HCT116 (cell line): ENCODE results near the gene CHST11. TPM values are rescaled to one million over a fixed set of nuclear protein-coding genes. Genes with fewer than 3 reads are reported as not detected.

Experiments
- ATAC-seq: fragments of 200-7000 bp; cut with Tn5 transposase; 2 replicates; pipeline ENCODE4 v1.9.1; 2020; ENCODE audit warnings: mild to moderate bottlenecking, moderate library complexity
- BruUV-seq: library from RNA; stranded (reverse); fragments of 400-500 nt; replicated peaks from 2 replicates; lab custom pipeline; 2021; lab: Mats Ljungman, UMichigan
- CTCF ChIA-PET: fragments of 300-600 bp; sonication (Branson Sonifier 250); formaldehyde crosslinking; loops from one replicate; lab custom pipeline; 2021; ENCODE audit warnings: antibody characterized with exemption; lab: Charles Lee
- POLR2A ChIA-PET: fragments of 300-600, 350-600 bp; sonication (Branson Sonifier 250); formaldehyde crosslinking; loops from one replicate; lab custom pipeline; 2021; ENCODE audit warnings: antibody characterized with exemption; lab: Charles Lee
- RAD21 ChIA-PET, 2 experiments: fragments of 300-600 bp; sonication (Branson Sonifier 250); formaldehyde crosslinking; loops; one replicate each; lab custom pipeline; 2023; ENCODE audit warnings: low total read pairs in 2 of 2; ENCODE audit not compliant: uncharacterized antibody in 2 of 2, unreplicated experiment in 2 of 2, low non-redundant PET in 1 of 2; lab: Charles Lee
- DNase-seq: peaks from one replicate; pipeline ENCODE4 v3.0.0-alpha.2; 2010; ENCODE audit warnings: low read depth, low spot score
- H2AFZ ChIP-seq: fragments of 200-600 bp; shearing (Covaris generic), sonication (generic); 2 replicates; pipeline ENCODE4 v1.6.1; 2017; ENCODE audit warnings: low read depth, mixed run types, mixed read lengths, antibody characterized with exemption, low read length; ENCODE audit not compliant: poor library complexity, severe bottlenecking
- H3K27ac ChIP-seq: 2 replicates; pipeline ENCODE4 v1.5.1; 2012; ENCODE audit warnings: low read depth, low read length
- H3K27me3 ChIP-seq: fragments of 200-600 bp; sonication (generic); 2 replicates; pipeline ENCODE4 v1.6.1; 2016; ENCODE audit warnings: mixed run types, low read length, mixed read lengths; ENCODE audit not compliant: insufficient read depth
- H3K36me3 ChIP-seq, 2 experiments: fragments of 200-500 bp in 1 of 2; fragments of 200-600 bp in 1 of 2; sonication (Bioruptor generic) in 1 of 2; sonication (generic) in 1 of 2; 2 replicates each; pipeline versions ENCODE4 v1.5.1 to v1.6.1; 2014 to 2016; ENCODE audit warnings: low read length in 2 of 2, inconsistent platforms in 1 of 2, mixed read lengths in 1 of 2, mixed run types in 1 of 2; ENCODE audit not compliant: insufficient read depth in 2 of 2, control insufficient read depth in 1 of 2
- H3K4me1 ChIP-seq, 2 experiments: fragments of 200-600 bp in 1 of 2; sonication (generic) in 1 of 2; 2 replicates each; pipeline versions ENCODE4 v1.5.1 to v1.6.1; 2012 to 2017; ENCODE audit warnings: low read length in 2 of 2, inconsistent platforms in 1 of 2, mild to moderate bottlenecking in 1 of 2, mixed read lengths in 1 of 2, mixed run types in 1 of 2, moderate library complexity in 1 of 2; ENCODE audit not compliant: insufficient read depth in 2 of 2, control insufficient read depth in 1 of 2
- H3K4me2 ChIP-seq: fragments of 200-600 bp; sonication (generic); 2 replicates; pipeline ENCODE4 v1.6.1; 2017; ENCODE audit warnings: mixed run types, low read length, mixed read lengths
- H3K4me3 ChIP-seq, 2 experiments: fragments of 200-600 bp in 1 of 2; sonication (generic) in 1 of 2; replicated peaks in 1 of 2; 2 replicates each; pipeline ENCODE4 v1.5.1; 2011 to 2016; ENCODE audit warnings: low read length in 2 of 2, control low read depth in 1 of 2, low read depth in 1 of 2, mild to moderate bottlenecking in 1 of 2, mixed read lengths in 1 of 2, mixed run types in 1 of 2
- H3K79me2 ChIP-seq: fragments of 200-600 bp; sonication (generic); 2 replicates; pipeline ENCODE4 v1.6.1; 2017; ENCODE audit warnings: mild to moderate bottlenecking, mixed run types, low read length, moderate library complexity, mixed read lengths; ENCODE audit not compliant: insufficient read depth
- H3K9ac ChIP-seq: fragments of 200-600 bp; sonication (generic); 2 replicates; pipeline ENCODE4 v1.6.1; 2016; ENCODE audit warnings: low read length, mixed read lengths
- H3K9me2 ChIP-seq: fragments of 200-600 bp; sonication (generic), shearing (Covaris generic); 2 replicates; pipeline ENCODE4 v1.6.1; 2017; ENCODE audit warnings: mixed run types, mild to moderate bottlenecking, moderate library complexity; ENCODE audit not compliant: insufficient read depth
- H3K9me3 ChIP-seq, 2 experiments: fragments of 200-500 bp in 1 of 2; fragments of 200-600 bp in 1 of 2; sonication (Bioruptor generic) in 1 of 2; sonication (generic) in 1 of 2; 2 replicates each; pipeline ENCODE4 v1.6.1; 2014 to 2017; ENCODE audit warnings: low read length in 2 of 2, mixed read lengths in 2 of 2, inconsistent platforms in 1 of 2, low read depth in 1 of 2, mild to moderate bottlenecking in 1 of 2, mixed run types in 1 of 2, moderate library complexity in 1 of 2; ENCODE audit not compliant: control insufficient read depth in 1 of 2, insufficient read depth in 1 of 2
- H4K20me1 ChIP-seq: fragments of 200-600 bp; sonication (generic), shearing (Covaris generic); 2 replicates; pipeline ENCODE4 v1.6.1; 2017; ENCODE audit warnings: mixed run types, mild to moderate bottlenecking, moderate library complexity; ENCODE audit not compliant: insufficient read depth
- CEBPB ChIP-seq: IDR thresholded peaks from 2 replicates; pipeline ENCODE4 v1.6.1; 2012; ENCODE audit warnings: low read depth
- EGR1 ChIP-seq: IDR thresholded peaks from 2 replicates; pipeline ENCODE4 v1.6.1; 2012; ENCODE audit warnings: low read depth
- ELF1 ChIP-seq: IDR thresholded peaks from 2 replicates; pipeline ENCODE4 v1.6.1; 2012; ENCODE audit warnings: low read depth, borderline replicate concordance
- EZH2 ChIP-seq: fragments of 200-600 bp; sonication (generic); IDR thresholded peaks from 2 replicates; pipeline ENCODE4 v1.6.1; 2017; ENCODE audit warnings: antibody characterized with exemption, mixed run types
- EZH2phosphoT487 ChIP-seq: fragments of 200-600 bp; IDR thresholded peaks from 2 replicates; pipeline ENCODE4 v1.6.1; 2018; ENCODE audit warnings: antibody characterized with exemption, borderline replicate concordance
- POLR2A ChIP-seq: IDR thresholded peaks from 2 replicates; pipeline ENCODE4 v1.7.0; 2011; ENCODE audit warnings: borderline replicate concordance; ENCODE audit not compliant: insufficient read depth, insufficient read length; ENCODE audit errors: extremely low read depth
- REST ChIP-seq: IDR thresholded peaks from 2 replicates; pipeline ENCODE4 v1.6.1; 2012; ENCODE audit warnings: low read depth
- SIN3A ChIP-seq: IDR thresholded peaks from 2 replicates; pipeline ENCODE4 v1.6.1; 2012; ENCODE audit warnings: low read depth
- SP1 ChIP-seq: IDR thresholded peaks from 2 replicates; pipeline ENCODE4 v1.6.1; 2012; ENCODE audit warnings: low read depth
- TCF7L2 ChIP-seq: IDR thresholded peaks from 2 replicates; pipeline ENCODE4 v1.7.0; 2011; ENCODE audit warnings: borderline replicate concordance, inconsistent platforms; ENCODE audit not compliant: insufficient read depth, insufficient read length; ENCODE audit errors: extremely low read depth
- YY1 ChIP-seq: IDR thresholded peaks from 2 replicates; pipeline ENCODE4 v1.6.1; 2011; ENCODE audit warnings: low read length, low read depth, moderate library complexity, mild to moderate bottlenecking; ENCODE audit not compliant: insufficient replicate concordance; ENCODE audit errors: extremely low read depth
- ZFX ChIP-seq: fragments of 450-650 bp; IDR thresholded peaks from 2 replicates; pipeline ENCODE4 v1.6.1; 2017
- ZNF274 ChIP-seq: fragments of 200-500 bp; sonication (Bioruptor generic); IDR thresholded peaks from 2 replicates; pipeline ENCODE4 v1.6.1; 2014; ENCODE audit warnings: mild to moderate bottlenecking, low read depth, low read length, inconsistent platforms
- intact Hi-C: fragments of 100-400 bp; cut with micrococcal nuclease; formaldehyde crosslinking; loops from 2 replicates; pipeline ENCODE4 v1.10.0; 2022
- total RNA-seq: library from RNA; stranded (reverse); gene quantifications from one replicate; pipeline ENCODE4 v1.2.1, GENCODE V29; 2021; ENCODE audit not compliant: unreplicated experiment
- TF ChIP-seq, protein P1 (sequence below): IDR thresholded peaks from 2 replicates; pipeline ENCODE4 v1.6.1; 2012

The CHST11 gene
- total RNA-seq, 1 experiment from 2014 or later: 10.1 TPM

- ATAC-seq (no peak), DNase-seq (no peak)
- Histone ChIP-seq H3K79me2 (no peaks in the 10 kb centered on the region), H3K9me2 (no peaks in the 10 kb centered on the region), H3K9ac (no peak overlapping the region), H3K27ac (no peak overlapping the region), H4K20me1 (no peaks in the 10 kb centered on the region), H3K4me3 (no peak overlapping the region), H3K4me1 (peaks cover 0 to 9% of the 10 kb centered on the region in 2 experiments; a peak in 2 of 4 replicates), H2AFZ (no peak overlapping the region), H3K4me2 (no peak overlapping the region), H3K36me3 (no peaks in the 10 kb centered on the region), H3K9me3 (no peaks in the 10 kb centered on the region), H3K27me3 (no peaks in the 10 kb centered on the region)
- intact Hi-C loops: no loop called here
- CTCF ChIA-PET: no interaction called here
- TF ChIP-seq ELF1 (no peak), EZH2phosphoT487 (no peak), CEBPB (no peak), ZNF274 (no peak), REST (no peak), SIN3A (no peak), TCF7L2 (no peak), YY1 (no peak), EZH2 (no peak), ZFX (no peak), POLR2A (no peak), SP1 (no peak), EGR1 (no peak)
- TF ChIP-seq, protein P1, sequence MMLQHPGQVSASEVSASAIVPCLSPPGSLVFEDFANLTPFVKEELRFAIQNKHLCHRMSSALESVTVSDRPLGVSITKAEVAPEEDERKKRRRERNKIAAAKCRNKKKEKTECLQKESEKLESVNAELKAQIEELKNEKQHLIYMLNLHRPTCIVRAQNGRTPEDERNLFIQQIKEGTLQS: no peak
- POLR2A ChIA-PET: no interaction called here
- BruUV-seq: no TSS peak
- RAD21 ChIA-PET: no interaction called here
Observed at GRCh38 chr12:104752881-104753280, 296.1 kb downstream of the CHST11 start.
